Keratinocyte (primary cell): Measurements from ENCODE around the gene GTF2H4.

Experiments used
- EZH2 ChIP-seq: IDR thresholded peaks from one replicate; pipeline ENCODE4 v1.6.1; 2012; ENCODE audit warnings: inconsistent platforms, mild to moderate bottlenecking, low read length, moderate library complexity
- TF ChIP-seq, protein P1 (sequence below), 3 experiments: IDR thresholded peaks in 1 of 3; conservative IDR thresholded peaks in 1 of 3; optimal IDR thresholded peaks in 1 of 3; 2 replicates in 2 of 3; 3 replicates in 1 of 3; pipeline versions ENCODE3 to v1.5.1; 2011; ENCODE audit warnings: low read length in 3 of 3, mild to moderate bottlenecking in 3 of 3, moderate library complexity in 2 of 3, control low read depth in 1 of 3, inconsistent platforms in 1 of 3; ENCODE audit not compliant: insufficient read depth in 2 of 3; ENCODE audit errors: extremely low read depth in 1 of 3

DNA sequence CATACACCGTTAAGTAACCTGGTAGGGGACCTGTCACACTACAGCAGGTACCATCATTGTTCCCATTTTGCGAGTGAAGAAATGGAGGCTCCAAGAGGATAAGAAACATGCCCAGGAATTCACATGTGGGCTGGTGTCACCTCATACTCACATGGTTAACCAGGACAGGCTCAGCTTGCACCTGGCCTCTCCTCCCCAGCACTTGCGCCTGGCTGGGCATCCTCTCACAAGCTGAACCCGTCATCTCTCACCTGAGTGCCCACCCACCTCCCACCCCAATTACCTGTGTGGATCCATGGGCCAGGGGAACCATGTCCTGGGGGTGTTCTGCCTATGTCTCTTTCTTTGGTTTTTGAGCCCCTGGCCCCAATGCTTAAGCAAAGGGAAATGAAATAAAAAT lies 22.5 kb downstream of the GTF2H4 start:
- TF ChIP-seq, protein P1, sequence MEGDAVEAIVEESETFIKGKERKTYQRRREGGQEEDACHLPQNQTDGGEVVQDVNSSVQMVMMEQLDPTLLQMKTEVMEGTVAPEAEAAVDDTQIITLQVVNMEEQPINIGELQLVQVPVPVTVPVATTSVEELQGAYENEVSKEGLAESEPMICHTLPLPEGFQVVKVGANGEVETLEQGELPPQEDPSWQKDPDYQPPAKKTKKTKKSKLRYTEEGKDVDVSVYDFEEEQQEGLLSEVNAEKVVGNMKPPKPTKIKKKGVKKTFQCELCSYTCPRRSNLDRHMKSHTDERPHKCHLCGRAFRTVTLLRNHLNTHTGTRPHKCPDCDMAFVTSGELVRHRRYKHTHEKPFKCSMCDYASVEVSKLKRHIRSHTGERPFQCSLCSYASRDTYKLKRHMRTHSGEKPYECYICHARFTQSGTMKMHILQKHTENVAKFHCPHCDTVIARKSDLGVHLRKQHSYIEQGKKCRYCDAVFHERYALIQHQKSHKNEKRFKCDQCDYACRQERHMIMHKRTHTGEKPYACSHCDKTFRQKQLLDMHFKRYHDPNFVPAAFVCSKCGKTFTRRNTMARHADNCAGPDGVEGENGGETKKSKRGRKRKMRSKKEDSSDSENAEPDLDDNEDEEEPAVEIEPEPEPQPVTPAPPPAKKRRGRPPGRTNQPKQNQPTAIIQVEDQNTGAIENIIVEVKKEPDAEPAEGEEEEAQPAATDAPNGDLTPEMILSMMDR (optimal IDR thresholded peaks at IDR 0.05 in 1 of 3, IDR thresholded peaks at IDR 0.05 in 1 of 3, conservative IDR thresholded peaks at IDR 0.05 in 1 of 3; ENCODE audit: extremely low read depth in 1 of 3, insufficient read depth in 2 of 3, low read length in 3 of 3): no peak
- TF ChIP-seq EZH2: no peak
